Neural progenitor cell (in vitro differentiated cells): ENCODE results near the gene DNMT3B. TPM values are rescaled to one million over a fixed set of nuclear protein-coding genes. Genes with fewer than 3 reads are reported as not detected.

ENCODE experiments used
- DNase-seq: peaks from one replicate; pipeline ENCODE4 v3.0.0-alpha.2; 2016; ENCODE audit warnings: low spot score
- H2AFZ ChIP-seq: fragments of 200-600 bp; sonication (generic); replicated peaks from 2 replicates; pipeline ENCODE4 v1.6.1; 2016; ENCODE audit warnings: antibody characterized with exemption
- H3F3A ChIP-seq: fragments of 200-600 bp; sonication (generic); 2 replicates; pipeline ENCODE4 v1.6.1; 2016; ENCODE audit warnings: antibody characterized with exemption, low read depth
- H3K27ac ChIP-seq: fragments of 200-600 bp; sonication (generic); 2 replicates; pipeline ENCODE4 v1.5.1; 2016; ENCODE audit warnings: mild to moderate bottlenecking
- H3K27me3 ChIP-seq: fragments of 200-600 bp; sonication (generic); 2 replicates; pipeline ENCODE4 v1.6.1; 2016; ENCODE audit warnings: mild to moderate bottlenecking, moderate library complexity
- H3K36me3 ChIP-seq: fragments of 200-600 bp; sonication (generic); 2 replicates; pipeline ENCODE4 v1.5.1; 2016
- H3K4me1 ChIP-seq: fragments of 200-600 bp; sonication (generic); 2 replicates; pipeline ENCODE4 v1.6.1; 2016; ENCODE audit warnings: mixed run types
- H3K4me2 ChIP-seq: fragments of 200-600 bp; sonication (generic); 2 replicates; pipeline ENCODE4 v1.6.1; 2016
- H3K4me3 ChIP-seq: fragments of 200-600 bp; sonication (generic); 2 replicates; pipeline ENCODE4 v1.5.1; 2016
- H3K79me2 ChIP-seq: fragments of 200-600 bp; sonication (generic); 2 replicates; pipeline ENCODE4 v1.6.1; 2016; ENCODE audit warnings: low read depth
- H3K9ac ChIP-seq: fragments of 200-600 bp; sonication (generic); 2 replicates; pipeline ENCODE4 v1.6.1; 2016
- H3K9me3 ChIP-seq: fragments of 200-600 bp; sonication (generic); 2 replicates; pipeline ENCODE4 v1.5.1; 2016; ENCODE audit warnings: low read depth
- H4K20me1 ChIP-seq: fragments of 200-600 bp; sonication (generic); 2 replicates; pipeline ENCODE4 v1.6.1; 2016; ENCODE audit warnings: low read depth
- H3K27ac Mint-ChIP-seq: 3 replicates; pipeline ENCODE4 v1.8.0; 2021; ENCODE audit warnings: mixed read lengths
- H3K27me3 Mint-ChIP-seq: 2 replicates; pipeline ENCODE4 v1.8.0; 2022; ENCODE audit warnings: low read depth, mild to moderate bottlenecking, inconsistent platforms, moderate library complexity, mixed read lengths; ENCODE audit not compliant: insufficient read depth
- H3K36me3 Mint-ChIP-seq: 3 replicates; pipeline ENCODE4 v1.8.0; 2021; ENCODE audit warnings: mixed read lengths
- H3K4me1 Mint-ChIP-seq: 3 replicates; pipeline ENCODE4 v1.8.0; 2021; ENCODE audit warnings: mixed read lengths
- H3K4me3 Mint-ChIP-seq: 3 replicates; pipeline ENCODE4 v1.8.0; 2021; ENCODE audit warnings: mild to moderate bottlenecking, moderate library complexity, mixed read lengths
- H3K9me3 Mint-ChIP-seq: 3 replicates; pipeline ENCODE4 v1.8.0; 2020; ENCODE audit warnings: mixed read lengths
- EZH2 ChIP-seq: fragments of 200-600 bp; sonication (generic); IDR thresholded peaks from 2 replicates; pipeline ENCODE4 v1.6.1; 2017; ENCODE audit warnings: antibody characterized with exemption, mild to moderate bottlenecking, moderate library complexity
- EZH2phosphoT487 ChIP-seq: fragments of 200-600 bp; sonication (generic); IDR thresholded peaks from 2 replicates; pipeline ENCODE4 v1.6.1; 2017; ENCODE audit warnings: antibody characterized with exemption
- total RNA-seq: library from RNA; depleted of rRNA; stranded (reverse); fragments of >200 nt; gene quantifications from 2 replicates; pipeline ENCODE4 v1.2.3, GENCODE V29; 2015; ENCODE audit warnings: low replicate concordance
- TF ChIP-seq, protein P1 (sequence below): fragments of 200-600 bp; sonication (generic); IDR thresholded peaks from 2 replicates; pipeline ENCODE4 v1.5.1; 2017; ENCODE audit warnings: antibody characterized with exemption, mild to moderate bottlenecking

DNMT3B gene
- total RNA-seq, 1 donor from 2014 or later: 114 TPM

DNA sequence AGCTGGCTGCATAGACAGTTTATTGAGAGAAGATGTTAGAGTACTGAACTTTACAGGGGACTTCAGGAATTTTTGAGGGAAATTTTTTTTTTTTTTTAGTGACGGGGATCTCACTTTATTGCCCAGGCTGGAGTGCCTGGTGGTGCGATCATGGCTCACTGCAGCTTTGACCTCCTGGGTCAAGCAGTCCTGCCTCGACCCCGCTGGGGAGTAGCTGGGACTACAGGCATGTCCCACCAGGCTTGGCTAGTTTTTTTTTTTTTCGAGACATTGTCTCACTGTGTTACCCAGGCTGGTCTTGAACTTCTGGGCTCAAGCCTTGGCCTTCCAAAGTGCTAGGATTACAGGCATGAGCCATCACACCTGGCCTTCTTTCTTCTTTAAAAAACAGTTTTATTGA, 85.8 kb downstream of the DNMT3B start:
- peaks cover 4% of the 10 kb centered on the region for H3K36me3 ChIP-seq
- Mint-ChIP-seq H3K36me3 (peaks cover 33% of the 10 kb centered on the region), H3K27me3 (peaks cover 2% of the 10 kb centered on the region)

DNA sequence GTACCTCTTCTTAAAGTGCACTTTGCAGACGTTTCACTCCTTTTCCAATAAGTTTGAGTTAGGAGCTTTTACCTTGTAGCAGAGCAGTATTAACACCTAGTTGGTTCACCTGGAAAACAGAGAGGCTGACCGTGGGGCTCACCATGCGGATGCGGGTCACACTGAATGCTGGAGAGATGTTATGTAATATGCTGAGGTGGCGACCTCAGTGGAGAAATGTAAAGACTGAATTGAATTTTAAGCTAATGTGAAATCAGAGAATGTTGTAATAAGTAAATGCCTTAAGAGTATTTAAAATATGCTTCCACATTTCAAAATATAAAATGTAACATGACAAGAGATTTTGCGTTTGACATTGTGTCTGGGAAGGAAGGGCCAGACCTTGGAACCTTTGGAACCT, 86.7 kb downstream of the DNMT3B start:
- Mint-ChIP-seq H3K4me1 (peaks cover 3% of the 10 kb centered on the region), H3K36me3 (peaks cover 33% of the 10 kb centered on the region), H3K27ac (no peak overlapping the region), H3K9me3 (no peaks in the 10 kb centered on the region), H3K27me3 (no peaks in the 10 kb centered on the region), H3K4me3 (no peak overlapping the region)
- Histone ChIP-seq H3K4me3 (no peak overlapping the region), H3K9ac (no peak overlapping the region), H3K36me3 (peaks cover 4% of the 10 kb centered on the region), H4K20me1 (peaks cover 36% of the 10 kb centered on the region), H3K79me2 (peaks cover 20% of the 10 kb centered on the region), H3K9me3 (no peaks in the 10 kb centered on the region), H3K4me2 (no peak overlapping the region), H3K4me1 (no peaks in the 10 kb centered on the region), H3F3A (no peaks in the 10 kb centered on the region), H2AFZ (no peak overlapping the region), H3K27ac (no peak overlapping the region), H3K27me3 (no peaks in the 10 kb centered on the region)
- TF ChIP-seq, protein P1, sequence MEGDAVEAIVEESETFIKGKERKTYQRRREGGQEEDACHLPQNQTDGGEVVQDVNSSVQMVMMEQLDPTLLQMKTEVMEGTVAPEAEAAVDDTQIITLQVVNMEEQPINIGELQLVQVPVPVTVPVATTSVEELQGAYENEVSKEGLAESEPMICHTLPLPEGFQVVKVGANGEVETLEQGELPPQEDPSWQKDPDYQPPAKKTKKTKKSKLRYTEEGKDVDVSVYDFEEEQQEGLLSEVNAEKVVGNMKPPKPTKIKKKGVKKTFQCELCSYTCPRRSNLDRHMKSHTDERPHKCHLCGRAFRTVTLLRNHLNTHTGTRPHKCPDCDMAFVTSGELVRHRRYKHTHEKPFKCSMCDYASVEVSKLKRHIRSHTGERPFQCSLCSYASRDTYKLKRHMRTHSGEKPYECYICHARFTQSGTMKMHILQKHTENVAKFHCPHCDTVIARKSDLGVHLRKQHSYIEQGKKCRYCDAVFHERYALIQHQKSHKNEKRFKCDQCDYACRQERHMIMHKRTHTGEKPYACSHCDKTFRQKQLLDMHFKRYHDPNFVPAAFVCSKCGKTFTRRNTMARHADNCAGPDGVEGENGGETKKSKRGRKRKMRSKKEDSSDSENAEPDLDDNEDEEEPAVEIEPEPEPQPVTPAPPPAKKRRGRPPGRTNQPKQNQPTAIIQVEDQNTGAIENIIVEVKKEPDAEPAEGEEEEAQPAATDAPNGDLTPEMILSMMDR: no peak
- no peak for TF ChIP-seq EZH2phosphoT487
- no peak for TF ChIP-seq EZH2
- no peak for DNase-seq

More for the DNA sequence above, 85.8 kb downstream of the DNMT3B start:
- no peaks in the 10 kb centered on the region for H3K9me3 Mint-ChIP-seq
- Histone ChIP-seq H3K27ac (no peak overlapping the region), H3K4me1 (no peaks in the 10 kb centered on the region), H4K20me1 (peaks cover 44% of the 10 kb centered on the region), H3K27me3 (no peaks in the 10 kb centered on the region), H3F3A (no peaks in the 10 kb centered on the region), H3K9ac (no peak overlapping the region), H2AFZ (no peak overlapping the region), H3K79me2 (peaks cover 29% of the 10 kb centered on the region), H3K4me3 (no peak overlapping the region), H3K9me3 (no peaks in the 10 kb centered on the region), H3K4me2 (no peak overlapping the region)
- H3K4me1 Mint-ChIP-seq: peaks cover 3% of the 10 kb centered on the region
- TF ChIP-seq EZH2phosphoT487 (no peak), EZH2 (no peak)
- TF ChIP-seq, protein P1: no peak
- no peak overlapping the region for H3K4me3 Mint-ChIP-seq
- no peak for DNase-seq
- no peak overlapping the region for H3K27ac Mint-ChIP-seq

DNA sequence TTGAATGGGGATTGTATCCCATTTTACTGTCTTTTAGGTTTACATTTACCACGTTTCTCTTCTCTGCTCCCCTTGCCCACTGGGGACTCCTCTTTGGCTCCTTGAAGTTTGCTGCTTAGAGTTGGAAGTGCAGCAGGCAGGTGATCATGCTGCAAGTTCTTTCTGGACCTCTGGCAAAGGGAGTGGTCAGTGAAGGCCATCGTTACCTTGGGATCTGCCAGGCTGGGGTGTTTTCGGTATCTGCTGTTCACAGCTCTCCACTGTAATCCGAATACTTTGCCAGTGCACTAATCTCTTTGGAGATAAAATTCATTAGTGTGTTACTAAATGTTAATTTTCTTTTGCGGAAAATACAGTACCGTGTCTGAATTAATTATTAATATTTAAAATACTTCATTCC, 87.4 kb downstream of the DNMT3B start:
- no peak overlapping the region for H3K4me3 ChIP-seq
- Mint-ChIP-seq H3K4me3 (no peak overlapping the region), H3K9me3 (no peaks in the 10 kb centered on the region)

More for the DNA sequence above, 87.4 kb downstream of the DNMT3B start:
- no peaks in the 10 kb centered on the region for H3K27me3 Mint-ChIP-seq
- H3K4me2 ChIP-seq: no peak overlapping the region
- no peaks in the 10 kb centered on the region for H3K9me3 ChIP-seq
- no peak for DNase-seq
- no peak overlapping the region for H3K27ac Mint-ChIP-seq
- no peak overlapping the region for H3K27ac ChIP-seq
- H3K79me2 ChIP-seq: peaks cover 13% of the 10 kb centered on the region
- no peaks in the 10 kb centered on the region for H3K4me1 ChIP-seq
- H3K36me3 Mint-ChIP-seq: peaks cover 32% of the 10 kb centered on the region
- peaks cover 4% of the 10 kb centered on the region for H3K36me3 ChIP-seq
- TF ChIP-seq EZH2phosphoT487 (no peak), EZH2 (no peak)
- TF ChIP-seq, protein P1: no peak
- no peak overlapping the region for H3K9ac ChIP-seq
- peaks cover 29% of the 10 kb centered on the region for H4K20me1 ChIP-seq
- no peak overlapping the region for H2AFZ ChIP-seq
- H3F3A ChIP-seq: no peaks in the 10 kb centered on the region
- H3K27me3 ChIP-seq: no peaks in the 10 kb centered on the region
- H3K4me1 Mint-ChIP-seq: peaks cover 2% of the 10 kb centered on the region
